Ectodermal cell (in vitro differentiated cells): ENCODE results near the gene PGLYRP3.
"Not testable (repeated sequence)": the region's sequence is repeated elsewhere in the genome, so short reads cannot be mapped to it uniquely, and the experiment has no call there.

Experiments
- H3K27ac ChIP-seq: 2 replicates; pipeline ENCODE4 v1.7.0; 2013; ENCODE audit warnings: mild to moderate bottlenecking, low read depth, low read length; ENCODE audit not compliant: insufficient read depth, poor library complexity, severe bottlenecking
- H3K27me3 ChIP-seq: 2 replicates; pipeline ENCODE4 v1.7.0; 2013; ENCODE audit warnings: mild to moderate bottlenecking, low read length; ENCODE audit not compliant: insufficient read depth, control insufficient read depth, poor library complexity, severe bottlenecking
- H3K36me3 ChIP-seq: one replicate; pipeline ENCODE4 v1.7.0; 2013; ENCODE audit warnings: low read length; ENCODE audit not compliant: control insufficient read depth, insufficient read depth
- H3K4me1 ChIP-seq: one replicate; pipeline ENCODE4 v1.7.0; 2013; ENCODE audit warnings: low read length; ENCODE audit not compliant: control insufficient read depth, insufficient read depth
- H3K4me3 ChIP-seq: 2 replicates; pipeline ENCODE4 v1.7.0; 2013; ENCODE audit warnings: low read depth, low read length, control low read depth; ENCODE audit not compliant: insufficient read depth
- H3K9me3 ChIP-seq: 2 replicates; pipeline ENCODE4 v1.7.0; 2013; ENCODE audit warnings: mild to moderate bottlenecking, low read length, moderate library complexity; ENCODE audit not compliant: control insufficient read depth
- WGBS, 2 experiments: methylation state at CpG; one replicate each; pipeline ENCODE4 v1.1.7; 2013; ENCODE audit warnings: missing lambda C conversion rate in 2 of 2; 5-methylcytosine and 5-hydroxymethylcytosine counted together

The PGLYRP3 gene

DNA sequence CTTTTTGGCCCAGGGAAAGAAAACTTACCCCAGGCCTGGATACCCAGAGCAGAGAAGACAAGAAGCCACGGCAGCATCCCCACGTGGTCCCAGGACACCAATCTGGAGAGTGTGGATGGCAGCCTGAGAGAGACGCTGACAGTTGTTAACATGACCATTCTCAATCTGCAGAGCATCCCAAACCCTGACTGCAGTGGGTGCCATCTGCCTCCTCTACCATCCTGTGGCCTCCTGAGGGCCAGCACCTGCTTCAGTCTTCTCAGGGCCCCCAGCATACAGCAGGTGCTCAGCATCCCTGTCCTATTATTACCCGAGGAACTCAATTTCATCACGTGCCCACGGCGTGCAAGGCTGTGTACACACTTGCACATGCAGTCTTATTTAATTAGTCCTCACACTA lies 35.1 kb upstream of the PGLYRP3 start:
- 79 to 82% methylated on average over 7 of the region's 7 CpGs for WGBS, 2 experiments
- Histone ChIP-seq H3K4me1 (no peaks in the 10 kb centered on the region), H3K27me3 (no peaks in the 10 kb centered on the region), H3K9me3 (no peaks in the 10 kb centered on the region), H3K27ac (no peak overlapping the region), H3K4me3 (no peak overlapping the region), H3K36me3 (no peaks in the 10 kb centered on the region)

- H3K27me3 ChIP-seq, H3K27ac ChIP-seq: not testable (repeated sequence)
- WGBS, 2 experiments, result 80 to 81% methylated on average over 14 of the region's 14 CpGs
Observed at GRCh38 chr1:153347049-153347448, 34.3 kb upstream of the PGLYRP3 start.

GRCh38 chr1:153346077-153346723 lies 33.4 kb upstream of the PGLYRP3 start:
- Histone ChIP-seq H3K36me3 (no peaks in the 10 kb centered on the region), H3K4me1 (no peaks in the 10 kb centered on the region), H3K9me3 (no peaks in the 10 kb centered on the region), H3K27ac (no peak overlapping the region), H3K4me3 (no peak overlapping the region), H3K27me3 (no peaks in the 10 kb centered on the region)
- WGBS, 2 experiments, result 82 to 88% methylated on average over 6 of the region's 6 CpGs

More at GRCh38 chr1:153347049-153347448, 34.3 kb upstream of the PGLYRP3 start:
- not testable (repeated sequence) for H3K4me3 ChIP-seq, H3K36me3 ChIP-seq, H3K9me3 ChIP-seq, H3K4me1 ChIP-seq

GRCh38 chr1:153345187-153346076 lies 32.7 kb upstream of the PGLYRP3 start:
- Histone ChIP-seq H3K27me3 (no peaks in the 10 kb centered on the region), H3K4me1 (no peaks in the 10 kb centered on the region), H3K27ac (no peak overlapping the region), H3K36me3 (no peaks in the 10 kb centered on the region), H3K9me3 (no peaks in the 10 kb centered on the region), H3K4me3 (no peak overlapping the region)
- WGBS, 2 experiments, result 91% methylated on average over 14 of the region's 14 CpGs

- H3K27me3 ChIP-seq, result no peaks in the 10 kb centered on the region
Observed at GRCh38 chr1:153344718-153345025, 31.9 kb upstream of the PGLYRP3 start.

DNA sequence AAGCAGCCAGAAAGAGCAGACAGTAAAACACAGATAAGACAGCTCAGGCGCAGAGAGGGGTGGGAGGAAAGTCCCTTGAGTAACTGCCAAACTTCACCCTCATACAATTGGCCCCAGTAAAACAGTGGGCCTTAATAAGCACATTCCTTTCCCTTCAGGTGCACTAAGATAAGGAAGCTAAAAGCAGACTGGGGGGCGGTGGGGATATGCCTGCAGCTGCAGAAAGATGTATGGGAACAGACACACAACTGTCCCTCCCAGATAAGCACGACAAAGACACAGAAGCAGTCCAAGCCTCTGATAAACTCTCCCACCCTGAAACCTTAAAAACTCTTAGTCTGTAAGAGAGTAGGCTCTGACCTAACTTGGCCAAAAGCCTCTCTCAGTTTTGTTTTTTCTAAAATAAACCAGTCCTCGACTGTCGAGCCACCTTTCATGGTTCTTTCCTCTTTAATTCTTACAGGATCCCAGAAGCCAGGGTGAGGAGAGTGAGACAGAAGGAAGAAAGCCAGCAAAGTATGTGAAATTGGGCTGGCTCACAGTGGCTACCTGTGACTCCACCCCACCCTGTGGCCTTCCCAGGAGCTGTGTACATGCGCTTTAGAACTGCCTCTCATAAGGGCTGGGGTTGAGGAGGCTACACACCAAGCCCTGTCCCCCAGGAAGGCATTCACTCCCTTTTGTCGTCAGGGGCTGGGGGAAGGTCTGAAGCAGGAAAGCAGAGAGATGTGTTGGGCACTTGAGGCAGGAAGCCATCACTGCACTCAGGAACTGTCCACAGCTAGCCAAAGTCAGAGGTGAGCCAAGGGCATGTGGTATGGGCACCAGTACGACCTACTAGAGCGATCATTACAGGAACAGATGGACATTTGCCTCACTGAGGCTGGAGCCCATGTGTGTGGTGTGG lies 31.3 kb upstream of the PGLYRP3 start:
- H3K27me3 ChIP-seq, result no peaks in the 10 kb centered on the region
- H3K27ac ChIP-seq, result no peak overlapping the region
- no peak overlapping the region for H3K4me3 ChIP-seq
- WGBS, 2 experiments, result 88 to 89% methylated on average over 9 of the region's 9 CpGs
- H3K4me1 ChIP-seq, result no peaks in the 10 kb centered on the region
- no peaks in the 10 kb centered on the region for H3K9me3 ChIP-seq
- no peaks in the 10 kb centered on the region for H3K36me3 ChIP-seq

More at GRCh38 chr1:153344718-153345025, 31.9 kb upstream of the PGLYRP3 start:
- H3K9me3 ChIP-seq, result no peaks in the 10 kb centered on the region
- no peaks in the 10 kb centered on the region for H3K4me1 ChIP-seq
- WGBS, 2 experiments, result 90% methylated on average over 3 of the region's 3 CpGs
- no peaks in the 10 kb centered on the region for H3K36me3 ChIP-seq
- H3K27ac ChIP-seq, result no peak overlapping the region
- no peak overlapping the region for H3K4me3 ChIP-seq

DNA sequence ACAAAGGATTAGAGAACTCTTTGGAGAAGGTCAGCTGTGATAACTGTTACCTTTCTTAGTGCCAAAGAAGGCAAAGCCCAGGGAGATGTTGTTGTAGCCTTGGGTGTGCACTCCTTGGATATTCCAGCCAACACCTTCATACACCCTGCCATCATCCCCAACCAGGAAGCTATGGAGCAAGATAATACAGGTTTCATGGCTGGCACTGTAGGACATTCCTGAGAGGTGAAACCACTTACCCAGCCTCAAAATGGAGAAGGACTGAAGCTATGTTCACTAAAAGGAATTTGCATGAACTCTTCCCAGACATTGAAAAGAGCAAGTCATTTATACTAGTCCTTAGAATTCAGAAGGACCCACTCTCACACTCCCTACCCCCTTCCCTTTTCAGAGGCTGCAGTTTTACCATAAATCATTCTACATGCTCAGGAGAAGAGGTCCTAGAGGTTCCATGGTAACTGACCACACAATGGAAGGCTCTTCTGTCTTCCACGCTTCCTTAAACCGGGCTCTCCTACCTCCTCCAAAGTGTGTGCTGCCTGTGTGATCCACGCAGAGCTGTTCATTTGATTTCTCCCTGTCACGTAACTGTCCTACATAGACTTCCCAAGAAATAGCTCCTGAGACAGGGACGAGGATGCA lies 30.4 kb upstream of the PGLYRP3 start:
- Histone ChIP-seq H3K27ac (no peak overlapping the region), H3K4me1 (no peaks in the 10 kb centered on the region), H3K36me3 (no peaks in the 10 kb centered on the region), H3K9me3 (no peaks in the 10 kb centered on the region), H3K27me3 (no peaks in the 10 kb centered on the region), H3K4me3 (no peak overlapping the region)
- WGBS, 2 experiments, result 69 to 71% methylated on average over 5 of the region's 5 CpGs

DNA sequence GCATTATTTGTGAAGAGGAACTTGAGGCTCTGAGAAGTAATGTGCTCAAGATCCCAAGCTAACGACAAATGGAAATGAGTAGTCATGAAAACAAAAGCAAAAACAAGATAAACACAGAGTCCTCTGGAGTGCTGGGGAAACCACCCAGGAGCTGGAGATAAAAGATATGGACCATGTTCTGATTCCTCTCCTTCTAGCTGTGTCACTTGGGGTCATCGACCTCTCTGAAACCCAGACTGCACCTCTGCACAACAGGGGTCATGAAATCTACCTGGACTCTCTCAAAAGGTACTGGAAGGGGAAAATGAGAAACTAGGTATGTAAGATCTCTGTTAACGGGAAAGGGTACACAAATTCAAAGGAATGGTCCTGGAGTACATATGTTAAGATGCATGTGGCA lies 29.4 kb upstream of the PGLYRP3 start:
- WGBS, 2 experiments, result 92 to 94% methylated on average over 3 of the region's 3 CpGs
- H3K4me3 ChIP-seq, result no peak overlapping the region

GRCh38 chr1:153341431-153341934 lies 28.7 kb upstream of the PGLYRP3 start:
- Histone ChIP-seq H3K4me1 (no peaks in the 10 kb centered on the region), H3K36me3 (no peaks in the 10 kb centered on the region), H3K9me3 (no peaks in the 10 kb centered on the region), H3K27me3 (no peaks in the 10 kb centered on the region), H3K27ac (no peak overlapping the region), H3K4me3 (no peak overlapping the region)
- 93 to 94% methylated on average over 4 of the region's 4 CpGs for WGBS, 2 experiments

More for the DNA sequence above, 29.4 kb upstream of the PGLYRP3 start:
- H3K4me1 ChIP-seq, result no peaks in the 10 kb centered on the region
- H3K36me3 ChIP-seq, result no peaks in the 10 kb centered on the region
- H3K27me3 ChIP-seq, result no peaks in the 10 kb centered on the region
- no peak overlapping the region for H3K27ac ChIP-seq
- no peaks in the 10 kb centered on the region for H3K9me3 ChIP-seq
